ENCODE results near the gene ZMYM1.
"Not testable (repeated sequence)": the region's sequence is repeated elsewhere in the genome, so short reads cannot be mapped to it uniquely, and the experiment has no call there.

ZMYM1 gene

GRCh38 chr1:35080171-35080854 is 1.1 kb downstream of the ZMYM1 start:
- DNase-seq = no peak

- DNase-seq = no peak
These were observed 6.2 kb downstream of the ZMYM1 start for GRCh38 chr1:35085421-35085820.

- no peak for DNase-seq
These were observed 18.0 kb downstream of the ZMYM1 start for GRCh38 chr1:35097224-35097623.

- no peak for DNase-seq
These were observed 31.9 kb downstream of the ZMYM1 start for GRCh38 chr1:35111106-35111505.

- DNase-seq = no peak
These were observed 33.5 kb downstream of the ZMYM1 start for GRCh38 chr1:35112668-35113067.

- DNase-seq = peak; percentile 19
These were observed 36.5 kb downstream of the ZMYM1 start for GRCh38 chr1:35115459-35116383.

- DNase-seq = no peak
These were observed 41.4 kb downstream of the ZMYM1 start for GRCh38 chr1:35120458-35121133.

GRCh38 chr1:35122311-35122710 is 43.1 kb downstream of the ZMYM1 start:
- no peak for DNase-seq

GRCh38 chr1:35126546-35126945 is 47.4 kb downstream of the ZMYM1 start:
- DNase-seq = no peak

- no peak for DNase-seq
These were observed 49.9 kb downstream of the ZMYM1 start for GRCh38 chr1:35129080-35129479.

GRCh38 chr1:35136780-35137179 is 57.6 kb downstream of the ZMYM1 start:
- DNase-seq = no peak

GRCh38 chr1:35137590-35137989 is 58.4 kb downstream of the ZMYM1 start:
- DNase-seq = not testable (repeated sequence)

GRCh38 chr1:35142294-35142693 is 63.1 kb downstream of the ZMYM1 start:
- not testable (repeated sequence) for DNase-seq

- not testable (repeated sequence) for DNase-seq
These were observed 63.5 kb downstream of the ZMYM1 start for GRCh38 chr1:35142728-35143127.

GRCh38 chr1:35143737-35144508 is 64.7 kb downstream of the ZMYM1 start:
- DNase-seq = no peak

GRCh38 chr1:35145892-35146549 is 66.8 kb downstream of the ZMYM1 start:
- DNase-seq = peak; percentile 1

GRCh38 chr1:35151220-35151619 is 72.0 kb downstream of the ZMYM1 start:
- no peak for DNase-seq

- no peak for DNase-seq
These were observed 85.7 kb downstream of the ZMYM1 start for GRCh38 chr1:35164893-35165292.

Measured in central memory CD4-positive, alpha-beta T cell (primary cell).